ENCODE measurements around the gene ZC3H12C.

The ZC3H12C gene

DNA sequence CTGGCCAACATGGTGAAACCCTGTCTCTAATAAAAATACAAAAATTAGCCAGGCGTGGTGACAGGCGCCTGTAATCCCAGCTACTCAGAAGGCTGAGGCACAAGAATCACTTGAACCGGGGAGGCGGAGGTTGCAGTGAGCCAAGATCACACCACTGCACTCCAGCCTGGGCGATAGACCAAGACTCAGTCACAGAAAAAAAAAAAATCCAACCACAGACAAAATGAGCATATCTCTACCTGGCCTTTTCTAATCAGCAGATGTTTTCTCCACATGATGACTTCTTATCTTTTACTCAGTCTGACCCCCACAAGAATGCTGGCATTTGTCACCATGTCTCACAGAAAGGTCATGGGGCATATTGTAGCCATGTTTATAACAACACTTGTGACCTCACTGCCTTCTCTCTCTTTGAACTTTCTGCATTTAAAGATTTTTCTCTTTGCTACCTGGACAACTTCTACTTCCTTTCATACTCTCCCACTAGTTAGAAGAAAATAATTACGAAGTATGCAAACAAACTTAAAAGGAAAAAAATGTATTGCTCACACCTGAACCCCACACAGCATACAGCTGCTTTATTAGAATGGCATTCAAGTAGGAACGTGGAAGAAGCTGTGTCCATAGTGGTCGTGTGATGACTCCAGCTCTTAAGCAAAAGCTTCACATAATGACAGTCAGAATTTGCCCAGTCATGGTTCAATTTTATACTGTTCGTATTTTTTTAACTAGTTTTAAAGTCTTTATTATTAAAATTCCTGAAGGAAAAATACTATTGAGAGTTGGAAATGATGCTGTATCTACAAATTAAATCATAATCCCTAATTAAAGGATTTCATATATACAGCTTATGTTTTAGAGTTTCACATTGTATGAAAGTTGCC, 65.4 kb downstream of the ZC3H12C start:
- H3K4me3 ChIP-seq (ENCODE audit: low read depth, low read length) = no peak overlapping the region
- POLR2A ChIA-PET = no interaction called here
- TF ChIP-seq, protein P1, sequence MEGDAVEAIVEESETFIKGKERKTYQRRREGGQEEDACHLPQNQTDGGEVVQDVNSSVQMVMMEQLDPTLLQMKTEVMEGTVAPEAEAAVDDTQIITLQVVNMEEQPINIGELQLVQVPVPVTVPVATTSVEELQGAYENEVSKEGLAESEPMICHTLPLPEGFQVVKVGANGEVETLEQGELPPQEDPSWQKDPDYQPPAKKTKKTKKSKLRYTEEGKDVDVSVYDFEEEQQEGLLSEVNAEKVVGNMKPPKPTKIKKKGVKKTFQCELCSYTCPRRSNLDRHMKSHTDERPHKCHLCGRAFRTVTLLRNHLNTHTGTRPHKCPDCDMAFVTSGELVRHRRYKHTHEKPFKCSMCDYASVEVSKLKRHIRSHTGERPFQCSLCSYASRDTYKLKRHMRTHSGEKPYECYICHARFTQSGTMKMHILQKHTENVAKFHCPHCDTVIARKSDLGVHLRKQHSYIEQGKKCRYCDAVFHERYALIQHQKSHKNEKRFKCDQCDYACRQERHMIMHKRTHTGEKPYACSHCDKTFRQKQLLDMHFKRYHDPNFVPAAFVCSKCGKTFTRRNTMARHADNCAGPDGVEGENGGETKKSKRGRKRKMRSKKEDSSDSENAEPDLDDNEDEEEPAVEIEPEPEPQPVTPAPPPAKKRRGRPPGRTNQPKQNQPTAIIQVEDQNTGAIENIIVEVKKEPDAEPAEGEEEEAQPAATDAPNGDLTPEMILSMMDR (IDR thresholded peaks at IDR 0.05; ENCODE audit: insufficient read depth, low read length, missing control alignments) = no peak
- CTCF ChIA-PET = interaction anchor here (0.8 to 1.1 kb wide), 3 partner anchors 8 to 15 kb away, joined by 3 read pairs; no protein-coding TSS in a partner anchor
- no peak for DNase-seq (ENCODE audit: low read depth, low spot score)

DNA sequence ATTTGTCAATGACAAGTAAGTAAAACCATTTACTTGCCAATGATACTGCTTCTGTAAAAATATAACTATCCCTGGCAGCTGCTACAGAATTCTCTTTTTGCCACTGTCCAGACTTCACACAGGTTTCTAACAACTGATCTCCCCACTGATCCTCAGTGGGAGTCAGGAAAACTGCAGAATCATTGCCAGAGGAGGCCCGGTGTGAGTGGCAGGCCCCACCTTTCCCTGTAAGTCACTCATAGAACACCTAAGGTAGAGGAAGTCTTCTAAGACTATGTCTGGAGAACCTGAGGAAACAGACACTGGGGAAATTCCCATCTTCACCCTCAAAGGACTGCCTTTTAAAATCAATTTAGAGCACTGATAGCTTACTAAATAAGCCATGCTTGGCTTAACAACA, 66.3 kb downstream of the ZC3H12C start:
- no peak for DNase-seq (ENCODE audit: low read depth, low spot score)
- ChIA-PET POLR2A (no interaction called here), CTCF (interaction anchor here (1.0 to 1.1 kb wide), 2 partner anchors 11 to 14 kb away, joined by 3 read pairs; no protein-coding TSS in a partner anchor)
- no peak overlapping the region for H3K4me3 ChIP-seq (ENCODE audit: low read depth, low read length)
- TF ChIP-seq, protein P1 (IDR thresholded peaks at IDR 0.05; ENCODE audit: insufficient read depth, low read length, missing control alignments) = no peak

DNA sequence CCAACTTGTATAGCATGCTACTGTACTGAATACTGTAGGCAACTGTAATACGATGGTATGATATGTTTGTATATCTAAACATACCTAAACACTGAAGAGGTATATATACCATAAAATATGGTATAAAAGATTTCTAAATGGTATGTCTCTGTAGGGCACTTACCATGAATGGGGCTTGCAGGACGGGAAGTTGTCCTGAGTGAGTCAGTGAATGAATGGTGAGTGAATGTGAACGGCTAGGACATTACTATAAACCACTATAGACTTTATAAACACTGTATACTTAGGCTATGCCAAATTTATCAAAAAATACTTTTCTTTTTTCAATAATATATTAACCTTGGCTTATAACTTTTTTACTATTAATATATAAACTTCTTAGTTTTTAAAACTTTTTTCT, 66.8 kb downstream of the ZC3H12C start:
- TF ChIP-seq, protein P1 (IDR thresholded peaks at IDR 0.05; ENCODE audit: insufficient read depth, low read length, missing control alignments) = no peak
- DNase-seq (ENCODE audit: low read depth, low spot score) = no peak
- no peak overlapping the region for H3K4me3 ChIP-seq (ENCODE audit: low read depth, low read length)
- ChIA-PET POLR2A (no interaction called here), CTCF (interaction anchor here (1.1 to 1.8 kb wide), 2 partner anchors 13 to 215 kb away, joined by 3 to 8 read pairs; no protein-coding TSS in a partner anchor)

DNA sequence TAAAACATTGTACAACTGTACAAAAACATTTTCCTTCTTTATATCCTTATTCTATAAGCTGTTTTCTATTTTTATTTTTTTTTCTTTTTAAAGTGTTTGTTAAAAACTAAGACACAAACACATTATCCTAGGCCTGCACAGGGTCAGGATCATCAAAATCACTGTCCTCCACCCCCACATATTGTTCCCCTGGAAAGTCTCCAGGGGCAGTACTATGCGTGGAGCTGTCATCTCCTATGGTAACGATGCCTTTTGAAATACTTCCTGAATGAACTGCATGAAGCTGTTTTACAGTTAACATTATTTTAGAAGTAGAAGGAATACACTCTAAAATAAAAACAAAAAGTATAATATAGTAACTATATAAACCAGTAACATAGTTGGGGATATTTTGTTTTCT, 67.2 kb downstream of the ZC3H12C start:
- CTCF ChIA-PET = interaction anchor here (1.1 to 1.8 kb wide), 2 partner anchors 13 to 216 kb away, joined by 3 to 8 read pairs; no protein-coding TSS in a partner anchor
- no peak for DNase-seq (ENCODE audit: low read depth, low spot score)

DNA sequence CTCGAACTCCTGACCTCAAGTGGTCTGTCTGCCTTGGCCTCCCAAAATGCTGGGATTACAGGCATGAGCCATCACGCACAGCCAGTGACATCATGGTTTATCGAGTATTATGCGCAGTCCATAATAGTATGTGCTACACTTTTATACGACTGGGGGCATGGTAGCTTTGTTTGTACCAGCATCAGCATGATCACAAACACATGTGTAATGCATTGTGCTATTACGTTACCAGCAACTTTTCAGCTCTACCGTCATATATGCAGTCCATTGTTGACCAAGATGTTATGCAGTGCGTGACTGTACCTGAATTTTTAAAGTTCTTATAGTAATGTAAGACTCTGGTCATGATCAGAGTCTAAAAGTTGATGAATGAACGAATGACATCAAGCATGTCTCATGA, 67.9 kb downstream of the ZC3H12C start:
- POLR2A ChIA-PET = no interaction called here
- CTCF ChIA-PET = interaction anchor here (1.8 kb wide), 1 partner anchor 12 kb away, joined by 8 read pairs; no protein-coding TSS in a partner anchor
- DNase-seq (ENCODE audit: low read depth, low spot score) = no peak

More for the DNA sequence above, 67.2 kb downstream of the ZC3H12C start:
- POLR2A ChIA-PET = no interaction called here
- no peak overlapping the region for H3K4me3 ChIP-seq (ENCODE audit: low read depth, low read length)
- TF ChIP-seq, protein P1 (IDR thresholded peaks at IDR 0.05; ENCODE audit: insufficient read depth, low read length, missing control alignments) = no peak

DNA sequence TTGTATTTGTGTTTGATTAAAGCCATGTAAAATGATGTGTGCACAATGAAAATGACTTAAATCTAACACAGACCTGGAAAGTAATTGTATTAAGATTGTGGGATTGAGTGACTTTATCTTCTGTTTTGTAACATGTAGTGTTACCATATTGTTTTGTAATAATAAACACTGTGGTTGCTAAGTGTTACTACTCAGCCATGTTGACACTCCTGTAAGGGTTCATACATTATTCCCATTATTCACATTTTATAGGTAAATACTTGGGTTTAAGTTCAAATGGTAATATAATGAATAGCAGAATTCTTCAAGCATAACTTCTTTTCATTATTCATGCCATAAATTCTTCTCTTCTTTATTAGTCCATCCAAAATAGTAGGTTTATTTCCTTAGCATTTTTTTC, 69.0 kb downstream of the ZC3H12C start:
- H3K4me3 ChIP-seq (ENCODE audit: low read depth, low read length) = no peak overlapping the region
- TF ChIP-seq, protein P1 (IDR thresholded peaks at IDR 0.05; ENCODE audit: insufficient read depth, low read length, missing control alignments) = no peak
- no peak for DNase-seq (ENCODE audit: low read depth, low spot score)
- ChIA-PET POLR2A (no interaction called here), CTCF (interaction anchor here (0.7 to 1.2 kb wide), 3 partner anchors 12 to 39 kb away, joined by 3 to 5 read pairs (median 3); no protein-coding TSS in a partner anchor)

More for the DNA sequence above, 67.9 kb downstream of the ZC3H12C start:
- TF ChIP-seq, protein P1 (IDR thresholded peaks at IDR 0.05; ENCODE audit: insufficient read depth, low read length, missing control alignments) = no peak
- no peak overlapping the region for H3K4me3 ChIP-seq (ENCODE audit: low read depth, low read length)
